ENCODE data around the gene LIX1L. TPM values are rescaled to one million over a fixed set of nuclear protein-coding genes. Genes with fewer than 3 reads are reported as not detected.

The LIX1L gene
- total RNA-seq, 8 experiments from 2014 or later: 15.9 to 34.4 (median 23.2) TPM

DNA sequence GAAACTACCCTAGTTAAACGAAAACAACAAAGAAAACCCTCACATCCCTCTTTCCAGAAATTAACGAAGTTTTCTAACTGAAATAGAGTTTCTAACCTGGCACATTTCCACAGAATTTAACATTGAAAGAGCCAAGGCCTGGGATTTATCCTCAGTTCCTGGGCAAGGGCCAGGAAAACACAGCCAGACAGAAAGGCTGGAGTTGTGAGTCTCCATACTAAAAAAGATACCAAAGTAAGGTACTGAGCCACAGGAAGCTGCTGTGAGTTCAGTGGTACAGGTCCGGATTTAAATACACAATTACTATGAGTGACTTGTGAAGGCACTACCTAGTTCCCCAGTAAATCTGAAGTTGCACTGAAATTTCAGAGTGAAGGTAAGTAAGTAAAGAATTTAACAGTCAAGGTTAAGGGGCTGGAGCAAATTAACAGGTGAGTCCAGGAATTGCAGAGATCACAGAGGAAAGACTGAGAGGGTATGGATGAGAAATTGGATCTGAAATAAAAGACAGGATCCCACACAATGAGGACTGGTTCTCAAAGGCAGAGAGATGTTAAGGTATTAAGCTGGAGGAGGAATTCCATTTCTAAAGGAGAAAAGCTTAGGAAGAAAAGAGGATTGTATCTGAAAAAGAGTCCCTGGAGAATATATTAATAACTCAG lies 905 bp downstream of the LIX1L start:
- H3K4me1 ChIP-seq (replicated peaks in 1 of 2): peaks cover 27 to 46% of the 10 kb centered on the region in 2 donors
- peak overlapping the region; percentile 70 to 73 for H3K27ac ChIP-seq
- WGBS, 10 experiments: 0 to 36% (median 10%) methylated on average over 2 to 3 of the region's 3 CpGs
- in situ Hi-C loops (cut with MboI; ENCODE audit: low pct_unique_long_range_greater_than_20kb in 2 of 9, low sequenced_read_pairs in 9 of 9, unreplicated experiment in 9 of 9): no loop called here
- H3K4me3 ChIP-seq: peak overlapping the region; percentile 55 to 95 (median 69)
- no peak for ATAC-seq (replicated peaks in 6 of 8)

DNA sequence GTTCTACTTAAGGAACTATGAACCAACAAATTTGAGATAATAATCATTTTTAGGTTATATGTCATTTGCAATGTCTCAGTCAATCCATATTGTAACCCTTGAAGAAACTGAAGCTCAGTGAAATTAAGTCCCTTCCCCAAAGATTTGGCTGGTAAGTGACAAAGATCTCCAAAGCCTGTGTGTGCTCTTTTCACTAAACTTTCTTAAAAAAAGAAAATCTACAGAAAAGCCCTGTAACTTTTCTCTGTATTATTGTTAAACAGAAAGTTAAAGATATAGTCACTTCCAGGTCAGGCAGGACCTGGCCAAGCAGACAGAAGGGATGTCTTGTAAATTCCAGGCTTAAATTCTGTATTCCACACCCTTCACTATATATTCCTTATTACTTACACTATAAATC lies 1.5 kb downstream of the LIX1L start:
- H3K4me3 ChIP-seq: peak overlapping the region; percentile 55 to 95 (median 69)
- H3K4me1 ChIP-seq (replicated peaks in 1 of 2): peaks cover 27 to 45% of the 10 kb centered on the region in 2 donors
- in situ Hi-C loops (cut with MboI; ENCODE audit: low pct_unique_long_range_greater_than_20kb in 2 of 9, low sequenced_read_pairs in 9 of 9, unreplicated experiment in 9 of 9): no loop called here
- H3K27ac ChIP-seq: no peak overlapping the region
- ATAC-seq (replicated peaks in 6 of 8): no peak

DNA sequence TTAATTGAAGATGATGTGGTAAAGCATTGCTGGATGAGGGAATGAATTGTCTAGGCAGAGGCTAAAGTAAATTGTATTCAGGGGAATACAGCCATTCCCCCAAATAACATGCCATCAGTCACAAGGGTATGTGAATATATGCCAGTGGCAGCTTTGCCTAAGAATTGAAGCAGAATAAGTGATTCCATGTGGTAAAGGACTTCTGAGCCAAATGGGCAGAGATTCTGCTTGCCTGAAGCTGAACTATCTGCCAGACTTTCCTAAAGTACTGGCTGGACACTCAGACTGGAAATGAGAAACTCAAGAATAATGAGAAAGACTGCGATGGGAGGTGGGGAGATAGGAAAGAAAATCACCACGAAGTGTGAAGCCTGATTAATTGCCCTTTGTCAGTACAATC lies 2.4 kb downstream of the LIX1L start:
- no peak for ATAC-seq (replicated peaks in 6 of 8)
- H3K4me3 ChIP-seq: peak overlapping the region; percentile 5 to 95 (median 8)

DNA sequence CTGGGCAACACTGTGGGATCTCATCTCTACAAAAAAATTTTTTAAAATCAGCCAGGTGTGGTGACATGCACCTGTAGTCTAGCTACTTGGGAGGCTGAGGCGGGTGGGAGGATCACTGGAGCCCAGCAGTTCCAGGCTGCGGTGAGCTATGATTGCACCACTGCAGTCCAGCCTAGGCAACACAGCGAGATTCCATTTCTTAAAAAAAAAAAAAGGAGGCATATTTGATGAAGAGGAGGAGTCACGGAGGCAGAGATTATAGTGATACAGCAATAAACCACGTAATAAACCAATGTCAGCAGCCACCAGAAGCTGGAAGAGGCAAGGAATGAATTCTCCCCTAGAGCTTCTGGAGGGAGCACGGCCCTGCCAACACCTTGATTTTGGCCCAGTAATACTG lies 4.0 kb downstream of the LIX1L start:
- Histone ChIP-seq H3K4me3 (no peak overlapping the region), H3K4me1 (replicated peaks in 1 of 2) (peaks cover 33 to 43% of the 10 kb centered on the region in 2 donors), H3K27ac (no peak overlapping the region)
- WGBS, 10 experiments: 25 to 96% (median 92%) methylated on average over 2 to 6 of the region's 6 CpGs; no CpG with 5 or more reads in 2 of the 10 experiments
- in situ Hi-C loops (cut with MboI; ENCODE audit: low pct_unique_long_range_greater_than_20kb in 2 of 9, low sequenced_read_pairs in 9 of 9, unreplicated experiment in 9 of 9): no loop called here
- no peak for ATAC-seq (replicated peaks in 6 of 8)

More for the DNA sequence above, 2.4 kb downstream of the LIX1L start:
- WGBS, 10 experiments: 0 to 54% (median 21%) methylated on average over 1 to 2 of the region's 2 CpGs; no CpG with 5 or more reads in 2 of the 10 experiments
- H3K27ac ChIP-seq: no peak overlapping the region
- H3K4me1 ChIP-seq (replicated peaks in 1 of 2): peaks cover 33 to 49% of the 10 kb centered on the region in 2 donors
- in situ Hi-C loops (cut with MboI; ENCODE audit: low pct_unique_long_range_greater_than_20kb in 2 of 9, low sequenced_read_pairs in 9 of 9, unreplicated experiment in 9 of 9): no loop called here

DNA sequence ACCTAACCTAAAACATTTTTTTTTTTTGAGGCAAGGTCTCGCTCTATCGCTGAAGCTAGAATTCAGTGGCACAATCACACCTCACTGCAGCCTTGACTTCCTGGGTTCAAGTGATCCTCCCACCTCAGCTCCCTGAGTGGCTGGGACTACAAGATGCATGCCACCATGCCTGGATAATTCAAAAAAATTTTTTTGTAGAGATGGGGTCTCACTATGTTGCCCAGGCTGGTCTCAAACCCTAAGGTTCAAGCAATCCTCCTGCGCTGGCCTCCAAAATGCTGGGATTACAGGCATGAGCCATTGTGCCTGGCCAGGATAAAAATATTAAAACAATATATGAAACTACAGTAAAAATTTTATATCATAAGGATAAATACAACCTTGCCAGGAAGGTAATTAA lies 4.9 kb downstream of the LIX1L start:
- ATAC-seq (replicated peaks in 6 of 8): no peak
- Histone ChIP-seq H3K27ac (no peak overlapping the region), H3K4me1 (replicated peaks in 1 of 2) (peaks cover 33 to 40% of the 10 kb centered on the region in 2 donors), H3K4me3 (no peak overlapping the region)
- in situ Hi-C loops (cut with MboI; ENCODE audit: low pct_unique_long_range_greater_than_20kb in 2 of 9, low sequenced_read_pairs in 9 of 9, unreplicated experiment in 9 of 9): no loop called here
- WGBS, 10 experiments: 80 to 100% (median 100%) methylated on average over 1 to 3 of the region's 3 CpGs; no CpG with 5 or more reads in 1 of the 10 experiments

DNA sequence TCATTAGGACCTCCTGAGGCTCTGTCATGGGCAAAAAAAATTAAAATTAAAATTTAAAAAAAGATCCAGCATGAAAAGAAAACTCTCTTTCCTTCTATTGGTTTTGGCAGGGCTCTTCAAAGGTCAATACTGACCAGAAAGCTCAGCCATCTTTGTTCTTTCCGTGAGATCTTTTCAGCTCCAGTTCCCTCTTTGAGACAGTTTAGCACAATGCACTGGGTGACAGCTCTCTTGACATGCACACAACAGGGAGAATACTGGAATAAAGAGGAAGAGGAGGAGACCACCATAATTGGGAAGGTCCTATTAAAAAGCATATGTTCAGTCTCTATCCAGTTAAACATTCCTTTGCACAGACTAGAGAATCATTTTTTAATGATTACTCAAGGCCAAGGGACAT lies 6.3 kb downstream of the LIX1L start:
- Histone ChIP-seq H3K4me3 (no peak overlapping the region), H3K4me1 (replicated peaks in 1 of 2) (peaks cover 33 to 38% of the 10 kb centered on the region in 2 donors), H3K27ac (peak overlapping the region in 1 of 2 donors; percentile 35)
- peak in 4 of 8 experiments; percentile 27 to 74 (median 42) for ATAC-seq (replicated peaks in 6 of 8)
- in situ Hi-C loops (cut with MboI; ENCODE audit: low pct_unique_long_range_greater_than_20kb in 2 of 9, low sequenced_read_pairs in 9 of 9, unreplicated experiment in 9 of 9): no loop called here
- 0 to 83% (median 0%) methylated on average over 1 of the region's 1 CpG; no CpG with 5 or more reads in 5 of the 10 experiments for WGBS, 10 experiments

DNA sequence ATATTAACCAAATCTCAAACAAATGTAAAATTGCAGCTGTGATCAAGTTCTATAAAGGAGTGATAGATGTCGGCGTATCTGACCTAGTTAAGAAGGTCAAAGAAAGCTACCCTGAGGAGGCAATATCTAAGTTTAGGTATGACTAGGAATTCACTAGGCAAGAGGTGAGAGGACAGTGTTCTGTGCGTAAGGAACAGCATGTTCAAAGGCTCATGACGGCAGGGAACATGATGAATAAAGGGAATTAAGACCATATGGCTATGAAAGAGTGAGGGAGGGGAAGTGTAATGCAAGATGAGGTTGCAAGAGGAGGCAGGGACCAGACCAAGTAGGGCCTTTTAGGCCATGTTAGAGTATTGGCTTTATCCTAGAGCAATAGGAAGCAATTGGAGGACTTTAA lies 8.6 kb downstream of the LIX1L start:
- ATAC-seq (replicated peaks in 6 of 8): no peak
- H3K27ac ChIP-seq: no peak overlapping the region
- peaks cover 13 to 15% of the 10 kb centered on the region in 2 donors for H3K4me1 ChIP-seq (replicated peaks in 1 of 2)
- H3K4me3 ChIP-seq: no peak overlapping the region
- in situ Hi-C loops (cut with MboI; ENCODE audit: low pct_unique_long_range_greater_than_20kb in 2 of 9, low sequenced_read_pairs in 9 of 9, unreplicated experiment in 9 of 9): no loop called here
- WGBS, 10 experiments: 0 to 97% (median 80%) methylated on average over 1 to 4 of the region's 4 CpGs; no CpG with 5 or more reads in 2 of the 10 experiments

DNA sequence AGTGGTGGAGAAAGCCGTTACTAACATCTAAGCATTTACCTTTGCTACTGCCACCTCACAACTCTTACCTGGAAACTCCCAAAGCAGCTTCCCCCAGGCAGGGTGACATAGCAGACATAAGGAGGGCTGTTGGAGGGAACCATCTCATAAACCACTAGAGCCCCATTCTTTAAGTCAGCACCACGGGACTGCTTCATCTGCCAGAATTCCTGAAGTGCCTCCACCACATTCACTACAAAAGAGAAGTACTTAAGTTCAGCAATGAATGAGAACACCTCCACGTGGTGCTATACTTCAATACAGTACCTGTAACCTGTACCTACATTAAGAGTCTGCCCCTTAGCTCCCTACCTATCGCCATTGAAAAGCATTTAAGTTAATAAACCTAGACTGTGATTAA lies 10.3 kb downstream of the LIX1L start:
- H3K4me3 ChIP-seq: no peak overlapping the region
- in situ Hi-C loops (cut with MboI; ENCODE audit: low pct_unique_long_range_greater_than_20kb in 2 of 9, low sequenced_read_pairs in 9 of 9, unreplicated experiment in 9 of 9): no loop called here
- H3K27ac ChIP-seq: no peak overlapping the region
- WGBS, 10 experiments: 76 to 100% (median 86%) methylated on average over 1 to 4 of the region's 4 CpGs
- peaks cover 16 to 17% of the 10 kb centered on the region in 2 donors for H3K4me1 ChIP-seq (replicated peaks in 1 of 2)
- ATAC-seq (replicated peaks in 6 of 8): no peak

DNA sequence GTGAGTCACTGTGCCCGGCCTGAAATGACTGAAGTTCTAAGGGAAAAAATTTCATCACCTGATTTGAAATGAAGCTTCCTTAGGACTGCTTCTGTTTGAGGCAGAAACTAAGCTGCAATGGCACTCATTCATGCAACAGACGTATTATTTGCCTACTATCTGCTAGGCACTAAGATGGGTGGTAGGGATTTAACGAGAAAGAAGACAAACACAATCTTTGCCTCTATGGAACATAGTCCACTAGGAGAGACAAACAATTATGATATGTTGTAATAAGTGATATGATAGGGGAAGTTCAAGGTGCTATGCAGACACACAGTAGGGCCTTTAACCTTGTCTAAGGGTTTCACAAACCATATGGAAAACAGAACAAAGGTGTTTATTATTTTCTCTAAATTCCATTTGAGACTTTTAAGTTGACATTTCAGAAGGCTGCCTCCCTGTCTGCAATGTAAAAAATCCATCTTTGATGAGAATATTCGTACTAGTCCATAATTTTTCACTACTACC lies 11.3 kb downstream of the LIX1L start:
- in situ Hi-C loops (cut with MboI; ENCODE audit: low pct_unique_long_range_greater_than_20kb in 2 of 9, low sequenced_read_pairs in 9 of 9, unreplicated experiment in 9 of 9): no loop called here
- no peak overlapping the region for H3K27ac ChIP-seq
- no peak for ATAC-seq (replicated peaks in 6 of 8)
- WGBS, 10 experiments: 14 to 100% (median 100%) methylated on average over 1 to 4 of the region's 4 CpGs; no CpG with 5 or more reads in 1 of the 10 experiments
- H3K4me3 ChIP-seq: no peak overlapping the region
- H3K4me1 ChIP-seq (replicated peaks in 1 of 2): peaks cover 9 to 11% of the 10 kb centered on the region in 2 donors

DNA sequence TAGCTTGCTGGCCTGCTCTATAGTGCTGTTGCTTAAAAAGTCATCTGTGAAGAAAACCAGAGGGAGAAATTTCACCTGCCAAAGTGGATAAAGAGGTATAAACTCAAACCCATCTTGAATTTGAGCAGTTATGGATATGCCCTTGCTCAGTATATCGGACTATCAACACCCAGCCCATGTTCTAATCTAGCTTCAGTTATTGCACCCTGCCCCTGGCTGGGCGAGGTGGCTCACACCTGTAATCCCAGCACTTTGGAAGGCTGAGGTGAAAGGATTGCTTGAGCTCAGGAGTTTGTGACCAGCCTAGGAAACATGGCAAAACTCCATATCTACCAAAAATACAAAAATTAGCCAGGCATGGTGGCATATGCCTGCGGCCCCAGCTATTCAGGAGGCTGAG lies 13.3 kb downstream of the LIX1L start:
- WGBS, 10 experiments: 83 to 100% (median 97%) methylated on average over 1 to 3 of the region's 3 CpGs; no CpG with 5 or more reads in 1 of the 10 experiments
- H3K4me3 ChIP-seq: no peak overlapping the region
- H3K4me1 ChIP-seq (replicated peaks in 1 of 2): peaks cover 3 to 4% of the 10 kb centered on the region in 2 donors
- H3K27ac ChIP-seq: no peak overlapping the region
- ATAC-seq (replicated peaks in 6 of 8): no peak
- in situ Hi-C loops (cut with MboI; ENCODE audit: low pct_unique_long_range_greater_than_20kb in 2 of 9, low sequenced_read_pairs in 9 of 9, unreplicated experiment in 9 of 9): no loop called here

DNA sequence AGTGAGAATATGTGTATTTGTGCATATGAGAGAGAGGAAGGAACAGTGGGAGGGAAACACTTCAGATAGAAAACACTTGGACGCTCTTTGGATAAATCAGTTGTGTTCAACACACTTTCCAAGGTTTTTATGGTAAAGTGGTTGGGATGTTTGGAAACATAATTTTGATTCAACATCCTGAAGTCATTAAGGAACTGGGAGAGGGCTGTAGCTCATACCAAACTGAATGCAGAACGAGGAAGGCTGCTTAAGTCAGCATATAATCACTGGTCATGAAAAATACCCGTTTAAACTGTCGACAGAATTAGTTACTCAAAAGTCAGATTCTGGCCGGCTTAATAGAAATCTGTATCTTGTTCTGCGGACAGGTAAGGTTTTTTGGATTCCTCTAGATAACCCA lies 14.9 kb downstream of the LIX1L start:
- Histone ChIP-seq H3K4me1 (replicated peaks in 1 of 2) (peaks cover 3 to 4% of the 10 kb centered on the region in 2 donors), H3K27ac (no peak overlapping the region), H3K4me3 (no peak overlapping the region)
- in situ Hi-C loops (cut with MboI; ENCODE audit: low pct_unique_long_range_greater_than_20kb in 2 of 9, low sequenced_read_pairs in 9 of 9, unreplicated experiment in 9 of 9): no loop called here
- peak in 2 of 8 experiments; percentile 20 to 37 for ATAC-seq (replicated peaks in 6 of 8)
- 5 to 100% (median 83%) methylated on average over 1 to 6 of the region's 6 CpGs for WGBS, 10 experiments

DNA sequence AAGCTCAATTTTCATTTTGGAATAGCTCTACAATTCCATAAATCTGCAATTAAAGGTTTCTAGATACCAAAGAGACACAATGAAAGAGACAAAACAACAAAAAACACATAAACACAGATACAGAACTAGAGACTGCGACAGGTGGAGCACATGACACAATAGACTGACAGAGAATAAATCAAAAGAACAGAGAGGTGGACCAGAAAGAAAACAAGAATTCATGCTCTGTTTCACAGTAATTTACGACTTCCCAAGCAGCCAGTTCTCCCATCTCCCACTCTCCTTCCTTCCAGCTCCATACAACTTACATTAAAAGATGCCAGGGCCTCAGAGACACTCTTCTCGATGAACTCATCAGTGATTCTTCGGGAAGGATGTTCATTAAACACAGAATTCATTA lies 15.4 kb downstream of the LIX1L start:
- ATAC-seq (replicated peaks in 6 of 8): peak in 1 of 8 experiments; percentile 21
- no peak overlapping the region for H3K27ac ChIP-seq
- peaks cover 3 to 4% of the 10 kb centered on the region in 2 donors for H3K4me1 ChIP-seq (replicated peaks in 1 of 2)
- no peak overlapping the region for H3K4me3 ChIP-seq
- in situ Hi-C loops (cut with MboI; ENCODE audit: low pct_unique_long_range_greater_than_20kb in 2 of 9, low sequenced_read_pairs in 9 of 9, unreplicated experiment in 9 of 9): no loop called here
- WGBS, 10 experiments: 30 to 84% (median 63%) methylated on average over 1 to 4 of the region's 4 CpGs

DNA sequence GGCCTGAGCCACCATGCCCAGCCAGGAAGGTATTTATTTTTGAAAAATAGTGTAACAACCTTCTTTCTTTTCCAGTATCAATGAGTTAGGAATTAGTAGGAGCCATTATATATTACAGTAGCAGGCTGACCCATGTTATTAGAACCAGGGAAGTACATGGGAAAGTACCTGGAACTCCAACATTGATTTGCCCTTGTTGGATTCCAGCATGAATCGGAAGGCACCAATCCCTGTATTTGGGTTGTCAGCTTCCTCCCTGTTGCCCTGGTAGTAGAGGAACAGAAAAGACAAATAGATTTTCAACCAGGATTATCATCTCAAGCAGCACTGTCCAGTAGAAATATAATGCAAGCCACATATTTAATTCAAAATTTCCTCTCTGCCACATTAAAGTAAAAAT lies 20.4 kb downstream of the LIX1L start:
- in situ Hi-C loops (cut with MboI; ENCODE audit: low pct_unique_long_range_greater_than_20kb in 2 of 9, low sequenced_read_pairs in 9 of 9, unreplicated experiment in 9 of 9): no loop called here
- Histone ChIP-seq H3K27ac (no peak overlapping the region), H3K4me3 (no peak overlapping the region), H3K4me1 (replicated peaks in 1 of 2) (no peaks in the 10 kb centered on the region)
- no peak for ATAC-seq (replicated peaks in 6 of 8)
- 100% methylated on average over 1 of the region's 1 CpG; no CpG with 5 or more reads in 6 of the 10 experiments for WGBS, 10 experiments

DNA sequence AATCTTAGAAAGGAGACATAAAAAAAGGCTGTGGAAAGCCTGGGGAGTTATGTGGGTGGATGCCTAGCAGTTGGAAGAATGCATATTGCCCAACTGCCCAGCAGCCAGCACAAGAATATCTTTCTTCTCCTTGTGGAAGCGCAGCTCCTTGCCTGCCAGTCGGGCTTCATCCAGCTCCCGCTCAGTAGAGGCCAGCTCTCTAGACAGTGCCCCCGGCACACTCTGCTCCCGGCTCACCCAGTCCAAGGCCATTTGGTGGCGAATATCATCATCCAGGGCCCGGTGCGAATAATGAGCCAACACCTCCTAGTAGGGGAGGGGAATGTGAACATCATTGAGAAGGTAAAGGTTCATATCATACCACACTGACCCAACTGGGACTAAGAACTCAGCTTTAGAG lies 21.6 kb downstream of the LIX1L start:
- Histone ChIP-seq H3K27ac (no peak overlapping the region), H3K4me1 (replicated peaks in 1 of 2) (no peaks in the 10 kb centered on the region), H3K4me3 (no peak overlapping the region)
- ATAC-seq (replicated peaks in 6 of 8): no peak
- WGBS, 10 experiments: 81 to 100% (median 92%) methylated on average over 1 to 8 of the region's 8 CpGs; no CpG with 5 or more reads in 2 of the 10 experiments
- in situ Hi-C loops (cut with MboI; ENCODE audit: low pct_unique_long_range_greater_than_20kb in 2 of 9, low sequenced_read_pairs in 9 of 9, unreplicated experiment in 9 of 9): no loop called here
